Skeletal muscle satellite cell (primary cell): ENCODE measurements around the gene PC.

Source experiments
- H3K27me3 ChIP-seq: 2 replicates; pipeline ENCODE4 v1.7.0; 2013; ENCODE audit warnings: low read length; ENCODE audit not compliant: control insufficient read depth, insufficient read depth
- H3K36me3 ChIP-seq: 2 replicates; pipeline ENCODE4 v1.7.0; 2013; ENCODE audit warnings: mild to moderate bottlenecking, control low read depth, low read length; ENCODE audit not compliant: insufficient read depth
- H3K4me1 ChIP-seq: 2 replicates; pipeline ENCODE4 v1.7.0; 2013; ENCODE audit warnings: low read length; ENCODE audit not compliant: control insufficient read depth, insufficient read depth
- H3K4me2 ChIP-seq: 2 replicates; pipeline ENCODE4 v1.7.0; 2013; ENCODE audit warnings: mild to moderate bottlenecking, low read length
- H3K4me3 ChIP-seq: 2 replicates; pipeline ENCODE4 v1.7.0; 2013; ENCODE audit warnings: low read length
- H3K9ac ChIP-seq: 2 replicates; pipeline ENCODE4 v1.7.0; 2013; ENCODE audit warnings: mild to moderate bottlenecking, low read depth, low read length, moderate library complexity
- H3K9me3 ChIP-seq: replicated peaks from 2 replicates; pipeline ENCODE4 v1.7.0; 2013; ENCODE audit warnings: mild to moderate bottlenecking, control low read depth, low read length

PC gene

DNA sequence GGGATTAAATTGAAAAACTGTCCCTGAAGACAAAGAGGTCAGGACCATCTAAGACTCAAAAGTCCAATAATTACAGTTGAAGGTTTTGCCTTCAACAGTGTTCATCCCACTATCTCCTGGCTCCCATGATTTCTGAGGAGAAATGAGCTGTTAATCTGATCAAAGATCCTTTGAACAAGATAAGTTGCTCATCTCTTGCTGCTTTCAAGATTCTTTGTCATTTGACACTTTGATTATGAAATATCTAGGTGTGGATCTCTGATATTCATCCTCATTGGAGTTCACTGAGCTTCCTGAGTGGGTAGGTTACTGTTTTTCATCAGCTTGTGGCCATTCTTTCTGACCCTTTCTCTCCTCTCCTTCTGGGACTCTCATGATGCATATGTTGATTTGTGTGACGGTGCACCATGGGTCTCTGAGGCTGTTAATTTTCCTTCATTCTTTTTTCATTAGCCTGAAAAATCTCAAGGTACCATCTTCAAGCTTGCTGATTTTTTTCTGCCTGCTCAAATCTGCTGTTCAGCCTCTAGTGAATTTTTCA lies 20.9 kb downstream of the PC start:
- Histone ChIP-seq H3K4me2 (no peak overlapping the region), H3K9ac (no peak overlapping the region), H3K4me3 (no peak overlapping the region), H3K4me1 (peaks cover 9% of the 10 kb centered on the region), H3K36me3 (no peaks in the 10 kb centered on the region), H3K9me3 (no peaks in the 10 kb centered on the region), H3K27me3 (no peaks in the 10 kb centered on the region)

- Histone ChIP-seq H3K9ac (no peak overlapping the region), H3K4me3 (no peak overlapping the region), H3K27me3 (no peaks in the 10 kb centered on the region), H3K36me3 (no peaks in the 10 kb centered on the region), H3K4me1 (peaks cover 9% of the 10 kb centered on the region), H3K4me2 (no peak overlapping the region), H3K9me3 (no peaks in the 10 kb centered on the region)
These were observed 21.9 kb downstream of the PC start for GRCh38 chr11:66936311-66936711.

DNA sequence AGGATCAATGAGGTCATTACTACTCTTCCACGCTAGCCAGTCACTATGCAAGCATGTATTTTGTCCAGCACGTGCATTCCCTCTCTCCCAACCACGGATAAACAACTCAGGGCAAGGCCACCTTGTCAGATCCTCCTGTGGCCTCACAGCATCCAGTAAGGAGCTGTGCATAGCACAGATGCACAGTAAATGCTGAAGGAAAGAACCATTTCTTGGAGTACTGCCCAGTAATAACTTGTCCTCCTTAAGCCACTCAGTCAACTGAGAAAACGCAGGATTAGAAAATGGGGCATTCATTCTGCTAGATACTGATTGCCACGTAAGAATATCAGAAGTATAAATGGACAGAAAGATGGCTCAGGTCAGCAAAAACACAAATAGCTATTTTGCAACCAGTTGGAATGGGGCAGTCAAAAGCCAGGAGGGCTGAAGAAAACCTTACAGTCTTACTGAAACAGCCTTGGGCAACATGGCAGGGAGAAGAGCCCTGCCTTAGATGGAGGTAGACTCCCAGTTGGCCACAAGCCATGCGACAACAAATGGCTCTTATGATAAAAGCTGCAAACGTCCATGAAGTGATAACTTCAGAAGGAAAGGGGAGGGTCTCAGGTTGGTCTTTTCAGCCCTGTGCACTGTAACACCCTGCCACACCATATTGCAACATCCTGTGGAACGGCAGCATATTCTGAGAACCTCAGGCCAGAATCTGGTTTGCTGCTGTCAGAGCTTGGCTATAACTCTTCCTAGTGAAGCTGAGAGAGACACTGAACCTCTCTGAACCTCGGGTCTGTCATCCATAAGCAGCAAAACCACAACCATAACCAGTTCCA lies 23.0 kb downstream of the PC start:
- no peaks in the 10 kb centered on the region for H3K36me3 ChIP-seq
- no peak overlapping the region for H3K4me2 ChIP-seq
- no peak overlapping the region for H3K4me3 ChIP-seq
- H3K9ac ChIP-seq = no peak overlapping the region
- H3K27me3 ChIP-seq = no peaks in the 10 kb centered on the region
- H3K4me1 ChIP-seq = peaks cover 9% of the 10 kb centered on the region
- H3K9me3 ChIP-seq = no peaks in the 10 kb centered on the region

DNA sequence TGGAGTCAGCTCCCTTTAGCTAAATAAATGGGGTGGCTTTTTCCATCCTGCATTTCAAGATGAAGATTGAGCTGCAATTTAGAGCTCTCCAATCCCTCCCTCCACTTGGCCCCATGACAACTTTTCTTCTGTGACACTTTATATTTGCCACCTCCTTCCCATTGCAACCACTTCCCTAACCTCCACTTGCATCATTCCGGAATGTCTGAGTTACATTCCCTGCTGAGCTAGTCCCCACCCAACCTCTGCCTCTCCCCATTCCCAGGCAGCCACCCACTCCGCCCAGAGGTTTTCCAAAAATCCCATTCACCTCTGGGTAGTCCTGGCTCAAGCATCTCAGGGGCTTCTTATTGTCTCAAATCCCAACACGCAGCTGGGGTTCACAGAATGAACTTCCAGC lies 24.7 kb downstream of the PC start:
- Histone ChIP-seq H3K9ac (no peak overlapping the region), H3K27me3 (no peaks in the 10 kb centered on the region), H3K4me3 (no peak overlapping the region), H3K36me3 (no peaks in the 10 kb centered on the region), H3K9me3 (no peaks in the 10 kb centered on the region), H3K4me1 (peaks cover 13% of the 10 kb centered on the region), H3K4me2 (no peak overlapping the region)

DNA sequence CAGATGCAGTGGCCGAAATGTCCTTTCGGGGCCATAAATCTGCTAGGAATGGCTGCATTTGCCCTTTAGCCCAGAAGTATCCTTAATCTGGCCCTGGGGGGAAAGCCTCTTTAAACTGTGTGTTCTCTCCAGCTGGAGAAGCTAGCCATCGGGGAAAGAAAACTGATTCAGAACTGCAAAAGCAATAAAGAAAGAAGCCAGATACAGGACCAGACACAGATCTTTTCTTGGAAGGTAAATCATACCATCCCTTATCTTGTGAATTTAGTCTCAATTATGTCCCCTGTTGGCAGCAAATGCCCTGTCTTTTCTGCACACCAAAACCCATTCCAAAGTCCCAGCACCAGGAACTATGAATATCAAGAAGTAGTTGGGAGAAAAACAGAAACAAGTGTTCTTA lies 25.6 kb downstream of the PC start:
- no peaks in the 10 kb centered on the region for H3K27me3 ChIP-seq
- H3K9me3 ChIP-seq = no peaks in the 10 kb centered on the region
- H3K4me3 ChIP-seq = no peak overlapping the region
- no peak overlapping the region for H3K4me2 ChIP-seq
- peaks cover 13% of the 10 kb centered on the region for H3K4me1 ChIP-seq
- no peak overlapping the region for H3K9ac ChIP-seq
- H3K36me3 ChIP-seq = no peaks in the 10 kb centered on the region

- H3K9me3 ChIP-seq = no peaks in the 10 kb centered on the region
- no peak overlapping the region for H3K9ac ChIP-seq
- no peaks in the 10 kb centered on the region for H3K36me3 ChIP-seq
- no peak overlapping the region for H3K4me3 ChIP-seq
- H3K4me1 ChIP-seq = peaks cover 4% of the 10 kb centered on the region
- H3K4me2 ChIP-seq = no peak overlapping the region
- H3K27me3 ChIP-seq = no peaks in the 10 kb centered on the region
These were observed 28.4 kb downstream of the PC start for GRCh38 chr11:66929753-66930152.

- Histone ChIP-seq H3K27me3 (no peaks in the 10 kb centered on the region), H3K4me2 (no peak overlapping the region), H3K4me1 (peaks cover 14% of the 10 kb centered on the region), H3K9ac (no peak overlapping the region), H3K9me3 (no peaks in the 10 kb centered on the region), H3K4me3 (no peak overlapping the region), H3K36me3 (no peaks in the 10 kb centered on the region)
These were observed 33.9 kb downstream of the PC start for GRCh38 chr11:66924272-66924671.

- no peaks in the 10 kb centered on the region for H3K36me3 ChIP-seq
- H3K4me1 ChIP-seq = peaks cover 12% of the 10 kb centered on the region
- no peak overlapping the region for H3K9ac ChIP-seq
- H3K9me3 ChIP-seq = no peaks in the 10 kb centered on the region
- H3K27me3 ChIP-seq = no peaks in the 10 kb centered on the region
- no peak overlapping the region for H3K4me3 ChIP-seq
- no peak overlapping the region for H3K4me2 ChIP-seq
These were observed 35.6 kb downstream of the PC start for GRCh38 chr11:66922551-66922950.

GRCh38 chr11:66920978-66921784 lies 37.0 kb downstream of the PC start:
- no peak overlapping the region for H3K4me3 ChIP-seq
- no peaks in the 10 kb centered on the region for H3K36me3 ChIP-seq
- no peak overlapping the region for H3K4me2 ChIP-seq
- no peak overlapping the region for H3K9ac ChIP-seq
- H3K9me3 ChIP-seq = no peaks in the 10 kb centered on the region
- H3K27me3 ChIP-seq = no peaks in the 10 kb centered on the region
- H3K4me1 ChIP-seq = peaks cover 12% of the 10 kb centered on the region

- Histone ChIP-seq H3K4me1 (peaks cover 12% of the 10 kb centered on the region), H3K27me3 (no peaks in the 10 kb centered on the region), H3K4me2 (no peak overlapping the region), H3K9me3 (no peaks in the 10 kb centered on the region), H3K9ac (no peak overlapping the region), H3K4me3 (no peak overlapping the region), H3K36me3 (no peaks in the 10 kb centered on the region)
These were observed 38.3 kb downstream of the PC start for GRCh38 chr11:66919923-66920322.

DNA sequence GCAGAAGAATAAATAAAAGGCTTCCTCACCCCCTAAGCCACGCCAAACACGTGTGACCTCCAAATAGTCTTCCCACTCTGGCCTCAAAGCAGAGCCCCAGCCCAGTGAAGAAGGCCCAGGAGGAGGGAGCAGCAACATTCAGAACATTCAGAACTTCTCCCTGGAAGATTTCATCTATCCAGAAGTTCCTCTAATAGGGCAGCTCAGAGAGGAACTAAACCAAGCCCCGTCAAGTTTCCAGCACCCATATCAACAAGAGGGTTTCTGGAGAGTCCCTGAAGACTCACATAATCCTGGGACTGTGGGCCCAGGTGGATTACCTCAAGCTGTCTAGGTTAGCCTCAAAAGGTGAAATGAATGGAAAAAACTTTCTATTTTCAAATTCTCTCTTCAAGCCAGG lies 39.4 kb downstream of the PC start:
- Histone ChIP-seq H3K4me2 (no peak overlapping the region), H3K27me3 (no peaks in the 10 kb centered on the region), H3K4me1 (peaks cover 12% of the 10 kb centered on the region), H3K4me3 (no peak overlapping the region), H3K9ac (no peak overlapping the region), H3K9me3 (no peaks in the 10 kb centered on the region), H3K36me3 (no peaks in the 10 kb centered on the region)
